ENCODE measurements around the gene TLL1. TPM values are rescaled to one million over a fixed set of nuclear protein-coding genes. Genes with fewer than 3 reads are reported as not detected.
A peak's percentile ranks its signal among the peaks of the same experiment; 100 is the strongest.

Gene TLL1
- total and polyA plus RNA-seq, 10 donors = 0.07 to 1.1 (median 0.21) TPM

DNA sequence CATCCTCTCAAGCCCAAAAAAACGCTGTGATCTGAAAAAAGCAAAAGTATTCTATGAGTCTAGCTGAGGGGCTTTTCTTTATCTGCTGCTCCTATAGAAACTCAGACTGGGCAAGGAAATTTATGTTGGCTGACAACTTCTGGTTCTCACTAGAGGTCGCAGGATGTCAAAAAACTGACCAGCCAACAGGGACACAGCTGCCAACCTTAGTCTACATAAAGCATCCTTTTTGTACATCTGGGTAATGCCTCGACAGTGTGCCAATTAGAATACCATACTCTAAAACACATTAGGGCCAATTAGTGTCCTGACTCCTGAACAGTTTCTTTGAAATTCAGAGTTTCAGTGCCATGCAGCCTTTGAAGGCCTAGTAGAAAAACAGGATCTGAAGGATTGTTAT, 8.8 kb upstream of the TLL1 start:
- peaks cover 0 to 3% (median 0%) of the 10 kb centered on the region in 7 donors for H3K27me3 ChIP-seq (replicated peaks in 1 of 7)
- no peak overlapping the region for H3K27ac ChIP-seq
- 49 to 73% (median 66%) methylated on average over 3 of the region's 3 CpGs for WGBS, 5 donors
- H3K36me3 ChIP-seq = no peaks in the 10 kb centered on the region
- intact Hi-C loops (cut with DNase I; ENCODE audit: low total_unique reads) = no loop called here
- no peak for DNase-seq
- TF ChIP-seq POLR2A (IDR thresholded peaks at IDR 0.05) (no peak), POLR2AphosphoS5 (IDR thresholded peaks at IDR 0.05) (no peak)
- TF ChIP-seq, protein P1, sequence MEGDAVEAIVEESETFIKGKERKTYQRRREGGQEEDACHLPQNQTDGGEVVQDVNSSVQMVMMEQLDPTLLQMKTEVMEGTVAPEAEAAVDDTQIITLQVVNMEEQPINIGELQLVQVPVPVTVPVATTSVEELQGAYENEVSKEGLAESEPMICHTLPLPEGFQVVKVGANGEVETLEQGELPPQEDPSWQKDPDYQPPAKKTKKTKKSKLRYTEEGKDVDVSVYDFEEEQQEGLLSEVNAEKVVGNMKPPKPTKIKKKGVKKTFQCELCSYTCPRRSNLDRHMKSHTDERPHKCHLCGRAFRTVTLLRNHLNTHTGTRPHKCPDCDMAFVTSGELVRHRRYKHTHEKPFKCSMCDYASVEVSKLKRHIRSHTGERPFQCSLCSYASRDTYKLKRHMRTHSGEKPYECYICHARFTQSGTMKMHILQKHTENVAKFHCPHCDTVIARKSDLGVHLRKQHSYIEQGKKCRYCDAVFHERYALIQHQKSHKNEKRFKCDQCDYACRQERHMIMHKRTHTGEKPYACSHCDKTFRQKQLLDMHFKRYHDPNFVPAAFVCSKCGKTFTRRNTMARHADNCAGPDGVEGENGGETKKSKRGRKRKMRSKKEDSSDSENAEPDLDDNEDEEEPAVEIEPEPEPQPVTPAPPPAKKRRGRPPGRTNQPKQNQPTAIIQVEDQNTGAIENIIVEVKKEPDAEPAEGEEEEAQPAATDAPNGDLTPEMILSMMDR (IDR thresholded peaks at IDR 0.05 in 8 of 11, conservative IDR thresholded peaks at IDR 0.05 in 3 of 11) = no peak
- H3K4me1 ChIP-seq = no peaks in the 10 kb centered on the region
- no peaks in the 10 kb centered on the region for H3K9me3 ChIP-seq
- H3K4me3 ChIP-seq = no peak overlapping the region

DNA sequence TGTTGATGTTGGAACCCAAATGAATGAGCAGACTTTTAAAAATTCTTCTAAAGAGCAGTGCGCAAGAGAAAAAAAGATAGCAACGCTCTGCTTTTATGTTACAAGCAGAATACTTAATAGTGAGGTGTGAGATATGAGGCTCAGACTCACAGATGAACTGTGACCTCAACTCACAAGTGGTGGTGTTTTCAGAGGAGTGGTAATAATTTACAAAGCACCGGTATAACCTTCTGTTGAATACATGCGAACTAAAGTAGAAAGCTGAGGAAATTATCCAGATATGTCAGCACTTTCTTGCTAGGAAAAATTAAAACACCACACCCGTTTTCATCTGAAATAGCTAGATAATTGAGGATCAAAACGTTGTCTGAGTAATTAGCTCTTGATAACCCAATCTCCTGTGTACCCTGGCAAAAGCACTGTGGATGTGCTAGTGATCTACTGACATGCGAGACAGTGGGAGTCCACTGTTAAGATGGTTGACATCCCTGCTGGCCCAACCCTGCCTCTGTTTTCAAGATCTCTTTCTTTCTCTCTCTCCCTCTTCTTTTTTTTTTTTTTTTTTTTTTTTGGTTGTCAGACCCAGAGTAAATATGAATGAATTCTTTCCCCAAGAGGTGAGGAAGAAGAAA, 6.9 kb upstream of the TLL1 start:
- Histone ChIP-seq H3K36me3 (no peaks in the 10 kb centered on the region), H3K4me1 (no peaks in the 10 kb centered on the region), H3K27ac (no peak overlapping the region), H3K4me3 (no peak overlapping the region), H3K9me3 (no peaks in the 10 kb centered on the region), H3K27me3 (replicated peaks in 1 of 7) (peaks cover 0 to 20% (median 0%) of the 10 kb centered on the region in 7 donors)
- intact Hi-C loops (cut with DNase I; ENCODE audit: low total_unique reads) = no loop called here
- no peak for DNase-seq
- TF ChIP-seq POLR2A (IDR thresholded peaks at IDR 0.05) (no peak), POLR2AphosphoS5 (IDR thresholded peaks at IDR 0.05) (no peak)
- TF ChIP-seq, protein P1 (IDR thresholded peaks at IDR 0.05 in 8 of 11, conservative IDR thresholded peaks at IDR 0.05 in 3 of 11) = no peak
- 72 to 82% (median 75%) methylated on average over 7 of the region's 7 CpGs for WGBS, 5 donors

DNA sequence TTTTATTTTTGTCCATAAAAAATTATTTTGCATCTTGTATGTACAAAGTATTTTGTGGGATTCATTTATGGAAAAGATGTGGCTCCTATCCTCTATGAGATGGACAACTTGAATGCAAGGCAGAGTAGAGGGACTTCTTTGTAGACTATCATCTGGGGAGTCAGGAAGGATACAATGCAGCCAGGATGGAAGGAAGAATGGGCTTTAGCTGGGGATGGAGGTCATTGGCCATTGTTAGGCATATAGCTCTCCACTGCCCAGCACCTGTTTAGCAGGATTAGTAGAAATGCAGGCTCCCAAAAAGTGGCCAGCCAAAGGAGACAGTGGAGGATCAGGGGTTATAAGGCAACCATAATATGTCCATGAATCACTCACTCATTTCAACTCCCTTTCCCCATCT, 5.1 kb upstream of the TLL1 start:
- peaks cover 0 to 38% (median 15%) of the 10 kb centered on the region in 7 donors for H3K27me3 ChIP-seq (replicated peaks in 1 of 7)
- peaks cover 0 to 8% (median 0%) of the 10 kb centered on the region in 6 donors for H3K4me1 ChIP-seq
- intact Hi-C loops (cut with DNase I; ENCODE audit: low total_unique reads) = no loop called here
- H3K4me3 ChIP-seq = no peak overlapping the region
- H3K9me3 ChIP-seq = no peaks in the 10 kb centered on the region
- no peaks in the 10 kb centered on the region for H3K36me3 ChIP-seq
- no peak overlapping the region for H3K27ac ChIP-seq
- DNase-seq = no peak
- TF ChIP-seq, protein P1 (IDR thresholded peaks at IDR 0.05 in 8 of 11, conservative IDR thresholded peaks at IDR 0.05 in 3 of 11) = no peak
- TF ChIP-seq POLR2AphosphoS5 (IDR thresholded peaks at IDR 0.05) = no peak
- TF ChIP-seq POLR2A (IDR thresholded peaks at IDR 0.05) = no peak

DNA sequence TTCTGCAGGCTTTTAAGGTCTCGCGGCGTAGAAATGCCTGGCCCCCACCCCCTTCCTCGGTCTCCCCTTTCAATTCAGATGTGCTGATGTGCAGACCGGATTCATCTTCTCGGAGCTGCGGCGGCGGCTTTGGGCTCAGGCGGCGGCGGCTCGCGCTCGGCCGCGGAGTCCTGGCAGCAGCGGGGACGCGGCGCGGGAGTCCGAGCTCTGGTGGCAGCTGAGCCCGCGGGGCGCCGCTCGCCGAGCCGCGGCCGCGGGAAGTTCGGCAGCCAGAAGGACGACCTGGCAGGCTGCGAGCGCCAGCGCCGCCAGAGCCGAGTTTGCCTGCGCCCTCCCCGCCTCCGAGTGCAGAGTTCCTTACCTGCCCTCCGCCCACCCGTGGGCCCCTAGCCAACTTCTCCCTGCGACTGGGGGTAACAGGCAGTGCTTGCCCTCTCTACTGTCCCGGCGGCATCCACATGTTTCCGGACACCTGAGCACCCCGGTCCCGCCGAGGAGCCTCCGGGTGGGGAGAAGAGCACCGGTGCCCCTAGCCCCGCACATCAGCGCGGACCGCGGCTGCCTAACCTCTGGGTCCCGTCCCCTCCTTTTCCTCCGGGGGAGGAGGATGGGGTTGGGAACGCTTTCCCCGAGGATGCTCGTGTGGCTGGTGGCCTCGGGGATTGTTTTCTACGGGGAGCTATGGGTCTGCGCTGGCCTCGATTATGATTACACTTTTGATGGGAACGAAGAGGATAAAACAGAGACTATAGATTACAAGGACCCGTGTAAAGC, 448 bp downstream of the TLL1 start:
- Histone ChIP-seq H3K27ac (peak overlapping the region in 2 of 8 donors; percentile 7 to 10), H3K4me1 (peaks cover 4 to 28% (median 15%) of the 10 kb centered on the region in 6 donors), H3K4me3 (peak overlapping the region; percentile 19 to 65 (median 40)), H3K9me3 (no peaks in the 10 kb centered on the region), H3K36me3 (no peaks in the 10 kb centered on the region), H3K27me3 (replicated peaks in 1 of 7) (peaks cover 0 to 73% (median 43%) of the 10 kb centered on the region in 7 donors)
- peak; percentile 76 for DNase-seq
- no peak for TF ChIP-seq POLR2AphosphoS5 (IDR thresholded peaks at IDR 0.05)
- no peak for TF ChIP-seq POLR2A (IDR thresholded peaks at IDR 0.05)
- TF ChIP-seq, protein P1 (IDR thresholded peaks at IDR 0.05 in 8 of 11, conservative IDR thresholded peaks at IDR 0.05 in 3 of 11) = no peak
- 0 to 2% (median 0%) methylated on average over 39 to 70 of the region's 70 CpGs for WGBS, 5 donors
- intact Hi-C loops (cut with DNase I; ENCODE audit: low total_unique reads) = no loop called here

All from spleen (tissue), 11 donors.